GM15510 (cell line): Measurements from ENCODE around the gene TMEM114.

Source experiments
- POLR2A ChIP-seq: IDR thresholded peaks from 3 replicates; pipeline ENCODE4 v1.6.1; 2011; ENCODE audit warnings: borderline replicate concordance; ENCODE audit not compliant: insufficient read length; ENCODE audit errors: extremely low read depth

The TMEM114 gene

GRCh38 chr16:8544406-8544805, 45.9 kb downstream of the TMEM114 start:
- TF ChIP-seq POLR2A, result no peak

DNA sequence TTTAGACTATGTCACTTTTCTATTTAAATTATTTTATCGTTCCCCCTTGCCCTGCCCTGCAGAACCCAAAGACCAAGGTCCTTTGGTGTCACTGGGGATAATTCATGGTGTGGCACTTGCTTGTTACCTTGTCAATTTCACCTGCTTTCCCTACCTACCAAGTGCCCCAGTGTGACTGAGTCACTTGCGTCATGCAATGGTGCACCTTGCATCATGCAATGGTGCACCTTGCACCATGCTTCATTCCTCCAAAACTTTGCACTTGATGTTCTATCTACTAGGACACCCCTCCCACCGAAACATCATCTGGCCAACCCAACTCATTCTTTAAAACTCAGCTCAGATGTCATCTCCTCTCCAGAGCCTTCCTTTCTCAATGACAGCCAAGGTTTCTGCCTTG, 47.1 kb downstream of the TMEM114 start:
- no peak for TF ChIP-seq POLR2A

- TF ChIP-seq POLR2A, result no peak
These were observed 47.9 kb downstream of the TMEM114 start for GRCh38 chr16:8542393-8542792.

DNA sequence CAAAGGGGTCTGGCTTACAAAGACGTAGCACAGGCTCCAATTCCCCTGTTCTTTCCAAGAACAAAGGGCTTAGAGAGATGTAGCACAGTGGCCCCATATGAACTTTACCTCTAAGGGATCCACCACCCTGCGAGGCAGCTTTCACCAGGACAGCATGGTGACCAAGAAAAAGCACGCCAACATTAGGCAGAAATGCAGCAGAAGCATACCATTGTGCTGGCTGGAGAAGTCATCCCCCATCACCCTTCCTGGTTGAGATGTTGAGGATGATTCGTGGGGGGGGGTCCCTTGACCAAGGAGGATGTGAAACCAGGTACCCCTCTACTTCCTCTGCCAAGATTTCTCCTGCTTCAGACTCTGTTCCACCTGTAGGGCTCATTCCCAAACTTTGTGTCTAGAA, 48.4 kb downstream of the TMEM114 start:
- no peak for TF ChIP-seq POLR2A

DNA sequence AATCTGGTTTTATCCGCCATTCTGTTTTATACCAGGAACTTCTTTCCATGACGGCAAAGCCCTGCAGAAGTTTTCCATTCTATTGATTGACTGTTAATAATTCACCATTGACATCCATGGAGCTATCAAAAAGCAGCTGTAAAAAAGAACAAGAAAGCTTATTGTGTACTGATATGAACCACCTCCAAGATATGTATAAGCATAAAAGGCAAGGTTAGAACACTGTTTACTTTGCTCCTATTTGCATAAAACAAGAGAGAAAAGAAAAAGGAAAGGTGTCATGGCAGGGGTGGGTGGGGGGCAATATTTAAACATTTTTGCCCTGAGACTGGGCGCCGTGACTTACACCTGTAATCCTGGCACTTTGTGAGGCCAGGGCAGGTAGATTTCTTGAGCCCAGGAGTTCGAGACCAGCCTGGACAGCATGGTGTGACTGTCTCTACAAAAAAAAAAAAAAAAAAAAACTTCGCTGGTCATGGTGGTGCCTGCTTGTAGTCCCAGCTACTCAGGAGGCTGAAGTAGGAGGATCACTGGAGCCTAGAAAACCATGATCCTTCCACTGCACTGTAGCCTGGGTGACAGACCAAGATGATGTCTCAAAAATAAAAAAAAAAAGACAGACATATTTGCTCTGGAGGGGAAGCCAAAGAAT, 52.5 kb downstream of the TMEM114 start:
- no peak for TF ChIP-seq POLR2A

DNA sequence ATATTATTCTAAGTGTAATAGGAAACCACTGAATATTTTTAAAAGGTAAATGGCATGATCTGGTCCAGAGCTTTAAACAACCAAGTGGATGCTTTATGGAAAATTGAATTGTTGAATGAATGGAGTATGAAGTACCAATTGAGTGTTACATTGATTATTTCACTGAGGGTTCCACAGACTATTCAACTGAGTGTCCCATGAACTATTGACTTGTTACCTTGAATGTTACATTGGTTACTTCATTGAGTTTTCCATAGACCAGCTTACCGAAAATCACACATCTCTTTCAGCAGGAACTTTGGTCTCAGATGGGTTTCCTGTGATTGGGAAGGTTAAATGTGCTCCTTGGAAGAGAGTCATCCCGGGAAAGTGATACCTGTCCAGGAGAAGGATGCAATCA, 56.8 kb downstream of the TMEM114 start:
- no peak for TF ChIP-seq POLR2A

GRCh38 chr16:8530752-8531384, 59.4 kb downstream of the TMEM114 start:
- no peak for TF ChIP-seq POLR2A

- TF ChIP-seq POLR2A, result no peak
These were observed 61.8 kb downstream of the TMEM114 start for GRCh38 chr16:8528471-8528870.

- no peak for TF ChIP-seq POLR2A
These were observed 66.4 kb downstream of the TMEM114 start for GRCh38 chr16:8523932-8524331.

DNA sequence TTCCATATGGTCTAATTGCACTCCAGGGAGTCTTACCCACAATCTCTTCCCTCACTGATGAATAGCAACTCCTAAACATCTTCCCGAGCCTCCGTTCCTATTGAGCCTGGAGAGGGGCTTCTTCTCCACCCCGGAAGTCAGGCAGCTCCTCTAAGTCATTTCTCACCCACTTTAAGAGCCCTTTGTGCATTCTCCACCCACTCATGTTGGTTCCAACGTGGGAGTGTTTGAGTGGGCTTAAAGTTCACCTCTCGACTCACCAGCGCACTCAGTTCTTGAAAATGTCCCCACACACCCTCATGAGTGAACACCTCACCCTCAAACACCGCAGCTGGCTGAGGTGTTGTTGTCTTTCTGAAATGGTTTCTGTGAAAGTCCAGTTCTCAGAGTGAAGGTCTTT, 67.6 kb downstream of the TMEM114 start:
- no peak for TF ChIP-seq POLR2A

GRCh38 chr16:8519643-8520042, 70.7 kb downstream of the TMEM114 start:
- TF ChIP-seq POLR2A, result no peak
